ENCODE results near the gene ST3GAL4.

GRCh38 chr11:126398721-126399120 is 43.2 kb downstream of the ST3GAL4 start:
- no peak for TF ChIP-seq CTCF (IDR thresholded peaks at IDR 0.05)
- TF ChIP-seq EZH2 (IDR thresholded peaks at IDR 0.05; ENCODE audit: borderline replicate concordance, insufficient read depth, low read depth, low read length, poor library complexity, severe bottlenecking): no peak
